Measurements from ENCODE around the gene ZNF497. TPM values are rescaled to one million over a fixed set of nuclear protein-coding genes. Genes with fewer than 3 reads are reported as not detected.

Gene ZNF497
- total and polyA plus RNA-seq, 12 donors = 0.14 to 0.73 (median 0.30) TPM; not detected in 1

DNA sequence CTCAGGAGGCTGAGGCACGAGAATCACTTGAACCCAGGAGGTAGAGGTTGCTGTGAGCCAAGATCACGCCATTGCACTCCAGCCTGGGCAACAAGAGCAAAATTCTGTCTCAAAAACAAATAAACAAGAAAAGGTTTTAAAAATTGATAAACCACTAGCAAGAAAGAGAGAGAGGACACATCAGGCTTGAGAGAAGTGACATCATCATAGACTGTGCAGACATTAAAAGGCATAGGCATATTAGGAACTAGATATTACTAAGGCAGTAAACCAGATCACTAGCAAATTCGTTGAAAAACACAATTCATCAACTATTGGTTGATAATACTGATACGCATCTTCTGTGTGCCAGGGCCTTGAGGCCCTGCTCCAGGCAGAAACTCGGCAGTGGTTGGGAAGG, 17.0 kb downstream of the ZNF497 start:
- H3K27me3 ChIP-seq = peaks cover 0 to 63% (median 48%) of the 10 kb centered on the region in 7 donors
- intact Hi-C loops (cut with DNase I) = no loop called here
- 73 to 74% methylated on average over 5 of the region's 5 CpGs for WGBS, 2 donors

DNA sequence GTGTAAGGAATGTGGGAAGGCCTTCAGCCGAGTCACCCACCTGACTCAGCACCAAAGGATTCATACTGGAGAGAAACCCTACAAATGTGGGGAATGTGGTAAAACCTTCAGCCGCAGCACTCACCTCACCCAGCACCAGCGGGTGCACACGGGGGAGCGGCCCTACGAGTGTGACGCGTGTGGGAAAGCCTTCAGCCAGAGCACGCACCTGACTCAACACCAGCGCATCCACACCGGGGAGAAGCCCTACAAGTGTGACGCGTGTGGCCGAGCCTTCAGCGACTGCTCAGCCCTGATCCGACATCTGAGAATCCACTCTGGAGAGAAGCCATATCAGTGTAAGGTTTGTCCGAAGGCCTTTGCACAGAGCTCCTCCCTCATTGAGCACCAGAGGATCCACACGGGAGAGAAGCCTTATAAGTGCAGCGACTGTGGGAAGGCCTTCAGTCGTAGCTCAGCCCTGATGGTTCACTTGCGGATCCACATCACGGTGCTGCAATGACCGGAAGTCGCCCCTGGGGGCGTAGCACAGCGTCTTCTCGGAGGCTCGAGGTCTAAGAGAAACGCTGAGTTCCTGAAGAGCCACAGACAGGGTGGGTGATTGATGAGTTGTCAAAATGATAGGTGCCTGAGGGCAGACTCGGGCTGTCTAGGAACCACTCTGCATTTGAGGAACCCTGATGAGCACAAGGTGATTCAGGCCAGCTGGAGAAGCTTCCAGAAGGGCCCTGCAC, 23.6 kb downstream of the ZNF497 start:
- WGBS, 2 donors = 79 to 80% methylated on average over 30 of the region's 30 CpGs
- DNase-seq (no peak), ATAC-seq (no peak)
- no peak overlapping the region for H3K27ac ChIP-seq
- H3K4me1 ChIP-seq = no peaks in the 10 kb centered on the region
- intact Hi-C loops (cut with DNase I) = no loop called here
- no peaks in the 10 kb centered on the region for H3K27me3 ChIP-seq
- peaks cover 0 to 66% (median 17%) of the 10 kb centered on the region in 9 donors for H3K36me3 ChIP-seq
- peaks cover 0 to 4% (median 0%) of the 10 kb centered on the region in 11 donors for H3K9me3 ChIP-seq
- no peak overlapping the region for H3K4me3 ChIP-seq
- TF ChIP-seq, protein P1, sequence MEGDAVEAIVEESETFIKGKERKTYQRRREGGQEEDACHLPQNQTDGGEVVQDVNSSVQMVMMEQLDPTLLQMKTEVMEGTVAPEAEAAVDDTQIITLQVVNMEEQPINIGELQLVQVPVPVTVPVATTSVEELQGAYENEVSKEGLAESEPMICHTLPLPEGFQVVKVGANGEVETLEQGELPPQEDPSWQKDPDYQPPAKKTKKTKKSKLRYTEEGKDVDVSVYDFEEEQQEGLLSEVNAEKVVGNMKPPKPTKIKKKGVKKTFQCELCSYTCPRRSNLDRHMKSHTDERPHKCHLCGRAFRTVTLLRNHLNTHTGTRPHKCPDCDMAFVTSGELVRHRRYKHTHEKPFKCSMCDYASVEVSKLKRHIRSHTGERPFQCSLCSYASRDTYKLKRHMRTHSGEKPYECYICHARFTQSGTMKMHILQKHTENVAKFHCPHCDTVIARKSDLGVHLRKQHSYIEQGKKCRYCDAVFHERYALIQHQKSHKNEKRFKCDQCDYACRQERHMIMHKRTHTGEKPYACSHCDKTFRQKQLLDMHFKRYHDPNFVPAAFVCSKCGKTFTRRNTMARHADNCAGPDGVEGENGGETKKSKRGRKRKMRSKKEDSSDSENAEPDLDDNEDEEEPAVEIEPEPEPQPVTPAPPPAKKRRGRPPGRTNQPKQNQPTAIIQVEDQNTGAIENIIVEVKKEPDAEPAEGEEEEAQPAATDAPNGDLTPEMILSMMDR (IDR thresholded peaks at IDR 0.05) = no peak

More for the DNA sequence above, 17.0 kb downstream of the ZNF497 start:
- TF ChIP-seq, protein P1 (IDR thresholded peaks at IDR 0.05) = no peak
- DNase-seq (no peak), ATAC-seq (no peak)
- H3K9me3 ChIP-seq = no peaks in the 10 kb centered on the region
- H3K4me1 ChIP-seq = peaks cover 2 to 28% (median 11%) of the 10 kb centered on the region in 9 donors
- no peak overlapping the region for H3K27ac ChIP-seq
- no peak overlapping the region for H3K4me3 ChIP-seq
- H3K36me3 ChIP-seq = peaks cover 0 to 11% (median 0%) of the 10 kb centered on the region in 9 donors

DNA sequence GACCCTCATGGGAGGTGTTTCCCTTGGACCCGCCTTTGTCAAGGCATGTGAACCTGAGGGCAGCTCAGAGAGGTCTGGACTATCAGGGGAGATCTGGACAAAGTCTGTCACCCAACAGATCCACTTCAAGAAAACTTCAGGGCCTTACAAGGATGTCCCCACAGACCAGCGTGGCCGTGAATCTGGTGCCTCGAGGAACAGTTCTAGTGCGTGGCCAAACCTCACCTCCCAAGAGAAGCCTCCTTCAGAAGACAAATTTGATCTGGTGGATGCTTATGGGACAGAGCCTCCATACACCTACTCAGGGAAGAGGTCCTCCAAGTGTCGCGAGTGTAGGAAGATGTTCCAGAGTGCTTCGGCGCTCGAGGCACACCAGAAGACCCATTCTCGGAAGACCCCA, 24.2 kb downstream of the ZNF497 start:
- no peak overlapping the region for H3K4me3 ChIP-seq

DNA sequence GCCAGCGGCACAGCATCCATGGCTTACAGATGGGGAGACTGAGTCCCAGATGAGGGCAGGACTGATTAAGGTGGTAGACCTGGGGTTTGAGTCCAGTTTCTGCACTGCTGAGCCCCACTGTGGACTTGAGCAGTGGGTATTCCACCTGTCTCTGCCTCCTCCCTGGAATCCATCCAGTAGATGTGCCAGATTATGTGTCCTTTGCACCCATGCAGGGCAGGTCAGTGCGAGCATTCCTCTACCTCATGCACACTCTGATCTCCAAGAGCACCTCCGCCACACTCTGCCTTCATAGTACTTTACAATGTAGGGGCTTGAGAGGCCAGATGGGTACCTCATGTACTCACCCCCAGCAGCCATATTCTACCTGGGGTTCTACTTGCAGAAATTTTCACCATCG, 25.7 kb downstream of the ZNF497 start:
- intact Hi-C loops (cut with DNase I) = no loop called here
- Histone ChIP-seq H3K4me3 (no peak overlapping the region), H3K27ac (no peak overlapping the region), H3K36me3 (peaks cover 0 to 65% (median 17%) of the 10 kb centered on the region in 9 donors), H3K9me3 (peaks cover 0 to 4% (median 0%) of the 10 kb centered on the region in 11 donors), H3K4me1 (no peaks in the 10 kb centered on the region), H3K27me3 (no peaks in the 10 kb centered on the region)
- TF ChIP-seq, protein P1 (IDR thresholded peaks at IDR 0.05) = no peak
- DNase-seq = no peak
- 95 to 99% methylated on average over 4 of the region's 4 CpGs for WGBS, 2 donors
- ATAC-seq = no peak

More for the DNA sequence above, 24.2 kb downstream of the ZNF497 start:
- no peak for ATAC-seq
- Histone ChIP-seq H3K9me3 (peaks cover 0 to 4% (median 0%) of the 10 kb centered on the region in 11 donors), H3K4me1 (no peaks in the 10 kb centered on the region), H3K27ac (no peak overlapping the region), H3K36me3 (peaks cover 0 to 66% (median 17%) of the 10 kb centered on the region in 9 donors), H3K27me3 (no peaks in the 10 kb centered on the region)
- intact Hi-C loops (cut with DNase I) = no loop called here
- 98 to 100% methylated on average over 11 of the region's 11 CpGs for WGBS, 2 donors
- TF ChIP-seq, protein P1 (IDR thresholded peaks at IDR 0.05) = no peak
- DNase-seq = no peak

Data from heart right ventricle (tissue), 16 donors.